HepG2 (cell line): ENCODE data around the gene SYT1. TPM values are rescaled to one million over a fixed set of nuclear protein-coding genes. Genes with fewer than 3 reads are reported as not detected.

Source experiments
- ATAC-seq: fragments of 200-7000 bp; cut with Tn5 transposase; 3 replicates; pipeline ENCODE4 v1.9.1; 2020; ENCODE audit warnings: mild to moderate bottlenecking, moderate library complexity
- BruUV-seq: library from RNA; stranded (reverse); fragments of 400-500 nt; replicated peaks from 2 replicates; lab custom pipeline; 2021; lab: Mats Ljungman, UMichigan
- CTCF ChIA-PET: fragments of 300-600 bp; formaldehyde crosslinking; extraction: SDS; loops from one replicate; lab custom pipeline; 2021; ENCODE audit warnings: low total read pairs, inconsistent platforms, low intra/inter-chr PET ratio; lab: Yijun Ruan, JAX
- POLR2A ChIA-PET: fragments of 350-600 bp; sonication (Branson Sonifier 250); formaldehyde crosslinking; loops from one replicate; lab custom pipeline; 2020; ENCODE audit warnings: antibody characterized with exemption, inconsistent platforms; lab: Yijun Ruan, JAX
- DNase-seq: peaks from one replicate; pipeline ENCODE4 v3.0.0-alpha.2; 2015; ENCODE audit warnings: low spot score
- FAIRE-seq: peaks from 3 replicates; lab custom pipeline; 2011; peaks lifted over from hg19 to GRCh38; lab: Jason Lieb, UNC
- H2AFZ ChIP-seq: one replicate; pipeline ENCODE4 v1.6.1; 2011; ENCODE audit warnings: low read length, inconsistent platforms
- H3K27ac ChIP-seq: fragments of 300-600 bp; 3 replicates; pipeline ENCODE4 v1.8.0; 2011; ENCODE audit warnings: mixed run types, mild to moderate bottlenecking, mixed read lengths, low read length, inconsistent platforms; ENCODE audit not compliant: insufficient read depth; ENCODE audit errors: extremely low read length
- H3K27me3 ChIP-seq, 2 experiments: fragments of 200-600 bp in 1 of 2; 2 replicates in 1 of 2; 3 replicates in 1 of 2; pipeline versions ENCODE4 v1.6.0 to v1.8.0; 2011; ENCODE audit warnings: low read length in 2 of 2, mild to moderate bottlenecking in 2 of 2, moderate library complexity in 2 of 2, inconsistent platforms in 1 of 2; ENCODE audit not compliant: insufficient read depth in 2 of 2, control insufficient read depth in 1 of 2
- H3K36me3 ChIP-seq, 2 experiments: fragments of 200-600 bp in 1 of 2; replicated peaks in 1 of 2; 2 replicates in 1 of 2; 3 replicates in 1 of 2; pipeline versions ENCODE4 v1.5.1 to v1.8.0; 2011; ENCODE audit warnings: low read length in 2 of 2, inconsistent platforms in 1 of 2; ENCODE audit not compliant: insufficient read depth in 2 of 2, control insufficient read depth in 1 of 2
- H3K4me1 ChIP-seq: 2 replicates; pipeline ENCODE4 v1.5.1; 2012; ENCODE audit warnings: low read length, inconsistent platforms; ENCODE audit not compliant: insufficient read depth
- H3K4me2 ChIP-seq: 2 replicates; pipeline ENCODE4 v1.6.0; 2011; ENCODE audit warnings: low read depth, low read length, inconsistent platforms
- H3K4me3 ChIP-seq, 3 experiments: fragments of 200-600 bp in 1 of 3; sonication (generic), shearing (Covaris generic) in 1 of 3; replicated peaks in 1 of 3; 2 replicates each; pipeline ENCODE4 v1.5.1; 2011 to 2016; ENCODE audit warnings: low read length in 3 of 3, inconsistent platforms in 2 of 3, low read depth in 2 of 3, mild to moderate bottlenecking in 2 of 3, control low read depth in 1 of 3, mixed read lengths in 1 of 3; ENCODE audit not compliant: insufficient read depth in 1 of 3
- H3K79me2 ChIP-seq: one replicate; pipeline ENCODE4 v1.6.1; 2011; ENCODE audit warnings: low read length, inconsistent platforms; ENCODE audit not compliant: insufficient read depth
- H3K9ac ChIP-seq: 2 replicates; pipeline ENCODE4 v1.6.0; 2011; ENCODE audit warnings: mild to moderate bottlenecking, low read depth, low read length, inconsistent platforms; ENCODE audit not compliant: insufficient read depth
- H3K9me3 ChIP-seq: 2 replicates; pipeline ENCODE4 v1.5.1; 2012; ENCODE audit warnings: mild to moderate bottlenecking, low read length
- H4K20me1 ChIP-seq: 2 replicates; pipeline ENCODE4 v1.6.0; 2011; ENCODE audit warnings: inconsistent platforms, mild to moderate bottlenecking, low read length, moderate library complexity; ENCODE audit not compliant: insufficient read depth
- GATAD1 ChIP-seq: IDR thresholded peaks from 2 replicates; pipeline ENCODE4 v1.6.1; 2016; ENCODE audit warnings: missing genetic modification reagents, missing compliant biosample characterization
- HOXA9 ChIP-seq: sonication (generic); formaldehyde crosslinking; IDR thresholded peaks from 2 replicates; pipeline ENCODE4 v1.8.1; 2022; ENCODE audit warnings: missing genetic modification reagents, mild to moderate bottlenecking, moderate library complexity, borderline replicate concordance
- JUNB ChIP-seq: sonication (generic); formaldehyde crosslinking; IDR thresholded peaks from 2 replicates; pipeline ENCODE4 v1.8.0; 2022; ENCODE audit warnings: missing genetic modification reagents, mild to moderate bottlenecking, borderline replicate concordance
- KLF13 ChIP-seq: sonication (generic); formaldehyde crosslinking; IDR thresholded peaks from 2 replicates; pipeline ENCODE4 v1.4.0; 2020; ENCODE audit warnings: mild to moderate bottlenecking, missing genetic modification reagents
- MEF2D ChIP-seq: sonication (generic); formaldehyde crosslinking; IDR thresholded peaks from 2 replicates; pipeline ENCODE4 v1.5.1; 2020; ENCODE audit warnings: mild to moderate bottlenecking, missing genetic modification reagents
- MLX ChIP-seq: IDR thresholded peaks from 2 replicates; pipeline ENCODE4 v1.6.1; 2016
- MTF2 ChIP-seq: sonication (generic); formaldehyde crosslinking; IDR thresholded peaks from 2 replicates; pipeline ENCODE4 v1.5.0; 2020; ENCODE audit warnings: missing genetic modification reagents, borderline replicate concordance
- REPIN1 ChIP-seq: sonication (generic); formaldehyde crosslinking; IDR thresholded peaks from 2 replicates; pipeline ENCODE4 v1.8.0; 2022; ENCODE audit warnings: missing genetic modification reagents, low read depth, mild to moderate bottlenecking, borderline replicate concordance
- RORA ChIP-seq: sonication (generic); formaldehyde crosslinking; IDR thresholded peaks from 2 replicates; pipeline ENCODE4 v1.5.0; 2020; ENCODE audit warnings: mild to moderate bottlenecking, missing genetic modification reagents, moderate library complexity
- SETDB1 ChIP-seq: sonication (generic); formaldehyde crosslinking; IDR thresholded peaks from 2 replicates; pipeline ENCODE4 v1.5.1; 2020; ENCODE audit warnings: missing genetic modification reagents, mild to moderate bottlenecking, borderline replicate concordance
- TRIM22 ChIP-seq: fragments of 450-650 bp; IDR thresholded peaks from 2 replicates; pipeline ENCODE4 v1.6.1; 2017
- U2AF2 ChIP-seq: fragments of 200-400 bp; formaldehyde crosslinking; IDR thresholded peaks from 2 replicates; pipeline ENCODE4 v1.6.1; 2017; ENCODE audit warnings: low read depth, mild to moderate bottlenecking, low read length
- ZNF235 ChIP-seq: sonication (generic); formaldehyde crosslinking; IDR thresholded peaks from 2 replicates; pipeline ENCODE4 v1.8.1; 2023; ENCODE audit warnings: mild to moderate bottlenecking, missing genetic modification reagents, borderline replicate concordance
- ZNF484 ChIP-seq: sonication (generic); formaldehyde crosslinking; IDR thresholded peaks from 2 replicates; pipeline ENCODE4 v1.5.1; 2020; ENCODE audit warnings: mild to moderate bottlenecking, low read depth, missing genetic modification reagents, borderline replicate concordance
- ZNF773 ChIP-seq: sonication (generic); formaldehyde crosslinking; IDR thresholded peaks from 2 replicates; pipeline ENCODE4 v1.4.0; 2020; ENCODE audit warnings: missing genetic modification reagents, borderline replicate concordance
- ZNF790 ChIP-seq: sonication (generic); formaldehyde crosslinking; IDR thresholded peaks from 2 replicates; pipeline ENCODE4 v1.8.0; 2022; ENCODE audit warnings: missing genetic modification reagents, mild to moderate bottlenecking, borderline replicate concordance
- ZNF883 ChIP-seq: sonication (generic); formaldehyde crosslinking; IDR thresholded peaks from 2 replicates; pipeline ENCODE4 v1.5.1; 2020; ENCODE audit warnings: mild to moderate bottlenecking, missing genetic modification reagents; ENCODE audit errors: not compliant biosample characterization
- WGBS: methylation state at CpG from one replicate; pipeline ENCODE4 v1.1.6; 2017; ENCODE audit warnings: low lambda C conversion rate; 5-methylcytosine and 5-hydroxymethylcytosine counted together
- in situ Hi-C: cut with HindIII; loops from 2 replicates; pipeline ENCODE4 v1.10.0; 2017; ENCODE audit warnings: low pct_unique_long_range_greater_than_20kb; ENCODE audit not compliant: extremely low pct_ligation_motif_present
- intact Hi-C: fragments of 100-400 bp; cut with micrococcal nuclease; formaldehyde crosslinking; loops from one replicate; pipeline ENCODE4 v1.10.0; 2022; ENCODE audit not compliant: unreplicated experiment
- polyA plus RNA-seq, 8 experiments: library from polyadenylated mRNA; depleted of rRNA in 3 of 8; stranded (reverse) in 7 of 8; unstranded in 1 of 8; fragments of >200 nt; fragmentation: Illumina TruSeq in 4 of 8; extraction: Trizol in 4 of 8; gene quantifications; 2 replicates each; pipeline versions ENCODE4 v1.2.1 to v1.2.3, GENCODE V29; 2011 to 2016; ENCODE audit warnings: low read depth in 4 of 8, missing spikeins in 1 of 8, mixed read lengths in 1 of 8; ENCODE audit not compliant: insufficient read depth in 1 of 8
- total RNA-seq, 5 experiments: library from RNA; depleted of rRNA; stranded (reverse); fragments of >200 nt; fragmentation: Illumina TruSeq; extraction: Trizol; gene quantifications; 2 replicates each; pipeline ENCODE4 v1.2.3, GENCODE V29; 2016; ENCODE audit warnings: low read depth in 1 of 5

SYT1 gene
- total and polyA plus RNA-seq, 2 of the 13 experiments (the other 11 are each of a cell fraction or from before 2014, with no cell fraction given), result not detected

GRCh38 chr12:79191391-79191790 lies 326.8 kb downstream of the SYT1 start:
- FAIRE-seq (no peak), ATAC-seq (no peak)
- in situ Hi-C loops, result no loop called here

GRCh38 chr12:79194595-79194994 lies 330.0 kb downstream of the SYT1 start:
- Histone ChIP-seq H3K9me3 (no peaks in the 10 kb centered on the region), H3K9ac (no peak overlapping the region), H3K4me2 (no peak overlapping the region), H3K27ac (no peak overlapping the region), H2AFZ (no peak overlapping the region), H3K79me2 (no peaks in the 10 kb centered on the region), H3K36me3 (no peaks in the 10 kb centered on the region), H3K4me1 (no peaks in the 10 kb centered on the region), H4K20me1 (no peaks in the 10 kb centered on the region), H3K27me3 (no peaks in the 10 kb centered on the region), H3K4me3 (no peak overlapping the region)
- intact Hi-C loops (no loop called here), in situ Hi-C loops (no loop called here)
- DNase-seq (no peak), FAIRE-seq (no peak), ATAC-seq (no peak)
- POLR2A ChIA-PET, result no interaction called here
- CTCF ChIA-PET, result no interaction called here
- BruUV-seq, result no TSS peak
- 1% methylated on average over 3 of the region's 3 CpGs for WGBS
- TF ChIP-seq SETDB1 (CRISPR knock-in tag), result no peak
- TF ChIP-seq GATAD1 (CRISPR knock-in tag), result no peak
- no peak for TF ChIP-seq MLX (CRISPR knock-in tag)
- no peak for TF ChIP-seq MTF2
- no peak for TF ChIP-seq ZNF773 (CRISPR knock-in tag)
- TF ChIP-seq MEF2D (CRISPR knock-in tag), result no peak
- no peak for TF ChIP-seq HOXA9
- no peak for TF ChIP-seq ZNF883
- no peak for TF ChIP-seq RORA
- no peak for TF ChIP-seq U2AF2
- no peak for TF ChIP-seq ZNF235 (CRISPR knock-in tag)
- TF ChIP-seq ZNF484 (CRISPR knock-in tag), result no peak
- no peak for TF ChIP-seq REPIN1
- TF ChIP-seq JUNB (CRISPR knock-in tag), result no peak
- TF ChIP-seq KLF13, result no peak
- TF ChIP-seq ZNF790, result no peak

More at GRCh38 chr12:79191391-79191790, 326.8 kb downstream of the SYT1 start:
- Histone ChIP-seq H2AFZ (no peak overlapping the region), H3K27me3 (no peaks in the 10 kb centered on the region; a peak in 1 of 5 replicates), H3K4me2 (no peak overlapping the region), H3K4me1 (no peaks in the 10 kb centered on the region), H3K36me3 (no peaks in the 10 kb centered on the region), H3K9me3 (no peaks in the 10 kb centered on the region), H3K79me2 (no peaks in the 10 kb centered on the region), H3K9ac (no peak overlapping the region), H3K27ac (no peak overlapping the region), H3K4me3 (no peak overlapping the region), H4K20me1 (no peaks in the 10 kb centered on the region)
- DNase-seq, result no peak
- no peak for TF ChIP-seq TRIM22
- CTCF ChIA-PET, result no interaction called here
- POLR2A ChIA-PET, result no interaction called here
- BruUV-seq, result no TSS peak
- intact Hi-C loops, result no loop called here
